HG03439 (cell line): Measurements from ENCODE around the gene DLG4.

Experiments used
- ATAC-seq: cut with Tn5 transposase; IDR thresholded peaks from one replicate; pipeline ENCODE4 v1.9.1; 2021; ENCODE audit warnings: mild to moderate bottlenecking, moderate library complexity; ENCODE audit not compliant: unreplicated experiment

DLG4 gene

DNA sequence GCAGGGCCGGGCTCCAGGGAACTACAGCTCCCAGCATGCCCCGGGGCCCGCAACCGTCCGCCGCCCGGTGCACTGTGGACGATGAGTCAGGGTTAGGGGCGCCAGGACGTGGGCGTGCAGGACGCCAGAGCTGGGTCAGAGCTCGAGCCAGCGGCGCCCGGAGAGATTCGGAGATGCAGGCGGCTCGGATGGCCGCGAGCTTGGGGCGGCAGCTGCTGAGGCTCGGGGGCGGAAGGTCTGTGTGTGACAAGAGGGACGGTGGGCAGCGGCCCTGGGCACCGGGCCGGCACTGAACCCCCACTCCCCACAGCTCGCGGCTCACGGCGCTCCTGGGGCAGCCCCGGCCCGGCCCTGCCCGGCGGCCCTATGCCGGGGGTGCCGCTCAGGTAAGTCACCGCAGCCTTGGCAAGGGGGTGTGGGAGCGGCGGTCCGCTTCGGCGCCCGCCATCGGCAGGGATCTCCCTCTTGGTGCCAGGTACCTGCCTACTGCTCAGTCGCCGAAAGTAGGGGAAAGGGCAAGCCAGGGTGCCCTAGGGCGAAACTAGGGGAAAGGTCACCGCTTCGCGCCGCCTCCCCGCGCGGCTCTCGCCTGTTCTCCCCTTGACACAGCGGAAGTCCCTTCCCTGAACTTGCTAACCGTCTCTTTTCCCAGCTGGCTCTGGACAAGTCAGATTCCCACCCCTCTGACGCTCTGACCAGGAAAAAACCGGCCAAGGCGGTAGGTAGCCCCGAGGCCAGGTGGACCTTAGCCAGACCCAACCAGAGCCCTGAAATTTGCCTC is at the start of gene DLG4, which contains the start of gene ACADVL:
DLG4 (minus strand) TSS at position 25 of the 781 bp plus-strand sequence.
ACADVL (plus strand) TSS at position 127 of the 781 bp plus-strand sequence; CDS start at position 174, 47 bp downstream.
- peak; percentile 58 for ATAC-seq

DNA sequence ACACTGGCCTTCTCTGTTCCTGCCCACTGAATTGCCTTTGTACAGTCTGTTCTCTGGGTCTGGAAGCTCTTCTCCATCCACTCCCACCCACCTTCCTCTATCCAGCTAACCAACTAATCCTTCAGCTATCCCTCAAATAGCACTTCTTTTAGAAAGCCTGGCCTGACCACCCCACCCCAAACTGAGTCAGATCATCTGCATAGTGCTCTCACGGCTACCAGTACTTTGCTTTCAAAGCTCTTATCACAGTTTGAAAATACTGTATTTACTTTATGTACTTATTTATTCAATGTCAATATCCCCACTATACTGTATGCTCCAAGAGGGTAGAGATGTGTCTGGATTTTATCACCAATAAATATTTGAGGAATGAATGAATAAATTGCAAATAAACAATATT is 47.1 kb upstream of the DLG4 start:
- no peak for ATAC-seq

- no peak for ATAC-seq
Observed at GRCh38 chr17:7263801-7264078, 44.1 kb upstream of the DLG4 start.

GRCh38 chr17:7262935-7263800 is 43.5 kb upstream of the DLG4 start:
- no peak for ATAC-seq

DNA sequence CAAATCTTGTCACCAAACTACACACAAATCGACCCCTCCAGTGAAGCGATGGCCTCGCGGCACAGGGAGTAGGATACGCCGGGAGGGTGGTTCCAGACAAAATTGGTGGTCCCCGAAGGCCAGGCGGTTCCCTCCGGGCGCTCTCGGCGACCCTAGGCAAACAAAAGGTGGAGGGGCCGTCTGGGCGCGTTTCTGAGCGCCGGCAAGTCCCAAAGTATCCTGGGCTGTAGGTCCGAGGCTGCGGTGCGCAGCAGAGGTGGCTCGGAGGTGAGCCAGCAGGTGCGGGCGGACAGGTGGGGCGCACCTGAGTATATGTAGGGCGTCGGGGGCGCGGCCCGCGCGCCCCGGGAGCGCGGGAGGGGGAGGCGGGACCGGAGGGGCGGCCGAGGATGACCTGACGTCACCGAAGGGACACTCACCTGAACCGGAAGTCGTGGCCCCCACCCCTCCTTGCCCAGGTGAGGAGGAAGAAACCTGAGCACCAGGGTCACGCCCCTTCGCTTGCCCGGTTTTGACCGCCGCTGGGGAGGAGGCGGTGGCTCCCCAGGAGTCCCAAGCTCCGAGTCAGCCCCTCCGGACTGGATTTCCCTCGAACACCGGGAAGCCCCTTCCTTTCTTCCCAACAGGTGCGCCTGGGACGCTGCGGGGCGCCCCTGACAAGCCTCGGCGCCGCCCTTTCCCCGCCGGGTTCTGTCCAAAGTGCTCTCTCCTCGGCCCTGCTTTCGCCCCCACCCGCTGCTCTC is 42.7 kb upstream of the DLG4 start, which contains the start of gene CLDN7:
CLDN7 (minus strand) TSS at position 287 of the 743 bp plus-strand sequence. CDS start 435 bp downstream, outside the sequence.
- ATAC-seq: no peak

- ATAC-seq: no peak
Observed at GRCh38 chr17:7261379-7262191, 41.9 kb upstream of the DLG4 start.

- ATAC-seq: no peak
Observed at GRCh38 chr17:7260651-7261378, 41.2 kb upstream of the DLG4 start.

DNA sequence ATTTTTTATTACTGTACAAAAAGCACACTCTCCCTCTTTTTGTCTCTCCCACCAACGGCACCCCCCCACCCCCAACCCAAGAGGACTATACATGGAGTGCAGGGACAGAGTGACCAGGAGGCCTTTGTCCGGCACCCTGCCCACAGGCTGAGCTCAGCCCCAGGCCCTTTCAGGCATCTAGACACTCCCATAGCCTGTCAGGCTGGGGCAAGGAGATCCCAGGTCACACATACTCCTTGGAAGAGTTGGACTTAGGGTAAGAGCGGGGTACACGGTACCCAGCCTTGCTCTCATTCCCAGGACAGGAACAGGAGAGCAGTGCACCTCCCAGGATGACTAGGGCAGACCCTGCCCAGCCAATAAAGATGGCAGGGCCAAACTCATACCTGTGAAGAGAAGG is 40.5 kb upstream of the DLG4 start:
- ATAC-seq: no peak

GRCh38 chr17:7259555-7259889 is 39.9 kb upstream of the DLG4 start:
- no peak for ATAC-seq

- no peak for ATAC-seq
Observed at GRCh38 chr17:7258731-7259554, 39.3 kb upstream of the DLG4 start.

DNA sequence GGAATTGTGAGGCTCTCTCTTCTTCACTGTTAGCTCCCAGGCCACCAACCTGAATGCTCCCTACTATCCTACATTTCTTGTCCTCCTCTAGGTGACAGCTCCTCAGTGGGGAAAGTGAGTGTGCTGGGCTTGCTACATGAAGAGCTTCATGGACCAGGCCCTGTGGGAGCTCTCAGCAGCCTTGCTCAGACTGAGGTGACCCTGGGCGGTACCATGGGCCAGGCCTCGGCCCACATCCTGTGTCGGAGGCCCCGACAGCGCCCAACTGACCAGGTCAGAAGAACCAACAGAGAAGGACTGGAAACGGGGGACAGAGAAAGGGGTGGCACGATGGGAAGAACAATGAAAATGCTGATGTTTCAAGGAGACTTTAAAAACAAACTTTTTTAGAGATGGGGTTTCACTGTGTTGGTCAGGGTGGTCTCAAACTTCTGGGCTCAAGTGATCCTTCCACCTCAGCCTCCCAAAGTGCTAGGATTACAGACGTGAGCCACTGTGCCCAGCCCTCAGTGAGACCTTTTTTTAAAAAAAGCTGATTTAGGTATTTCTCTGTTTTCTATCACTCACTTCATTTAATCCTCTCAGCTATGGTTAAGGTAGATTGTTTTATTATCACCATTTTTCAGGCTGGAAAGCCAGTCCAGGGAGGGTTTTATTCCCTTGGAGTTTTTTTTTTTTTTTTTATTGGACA is 37.3 kb upstream of the DLG4 start:
- no peak for ATAC-seq

- no peak for ATAC-seq
Observed at GRCh38 chr17:7254511-7254910, 34.9 kb upstream of the DLG4 start.

- ATAC-seq: no peak
Observed at GRCh38 chr17:7253082-7253481, 33.4 kb upstream of the DLG4 start.

- peak; percentile 52 for ATAC-seq
Observed at GRCh38 chr17:7252176-7253043, 32.8 kb upstream of the DLG4 start, which contains the start of gene ELP5. ELP5 (plus strand) TSS chr17:7252215; CDS start chr17:7252551, 336 bp downstream.

GRCh38 chr17:7251661-7252175 is 32.1 kb upstream of the DLG4 start, which contains the start of gene CTDNEP1:
CTDNEP1 (minus strand) TSS chr17:7251734; CDS start chr17:7251296, 438 bp downstream.
- peak; percentile 81 for ATAC-seq

DNA sequence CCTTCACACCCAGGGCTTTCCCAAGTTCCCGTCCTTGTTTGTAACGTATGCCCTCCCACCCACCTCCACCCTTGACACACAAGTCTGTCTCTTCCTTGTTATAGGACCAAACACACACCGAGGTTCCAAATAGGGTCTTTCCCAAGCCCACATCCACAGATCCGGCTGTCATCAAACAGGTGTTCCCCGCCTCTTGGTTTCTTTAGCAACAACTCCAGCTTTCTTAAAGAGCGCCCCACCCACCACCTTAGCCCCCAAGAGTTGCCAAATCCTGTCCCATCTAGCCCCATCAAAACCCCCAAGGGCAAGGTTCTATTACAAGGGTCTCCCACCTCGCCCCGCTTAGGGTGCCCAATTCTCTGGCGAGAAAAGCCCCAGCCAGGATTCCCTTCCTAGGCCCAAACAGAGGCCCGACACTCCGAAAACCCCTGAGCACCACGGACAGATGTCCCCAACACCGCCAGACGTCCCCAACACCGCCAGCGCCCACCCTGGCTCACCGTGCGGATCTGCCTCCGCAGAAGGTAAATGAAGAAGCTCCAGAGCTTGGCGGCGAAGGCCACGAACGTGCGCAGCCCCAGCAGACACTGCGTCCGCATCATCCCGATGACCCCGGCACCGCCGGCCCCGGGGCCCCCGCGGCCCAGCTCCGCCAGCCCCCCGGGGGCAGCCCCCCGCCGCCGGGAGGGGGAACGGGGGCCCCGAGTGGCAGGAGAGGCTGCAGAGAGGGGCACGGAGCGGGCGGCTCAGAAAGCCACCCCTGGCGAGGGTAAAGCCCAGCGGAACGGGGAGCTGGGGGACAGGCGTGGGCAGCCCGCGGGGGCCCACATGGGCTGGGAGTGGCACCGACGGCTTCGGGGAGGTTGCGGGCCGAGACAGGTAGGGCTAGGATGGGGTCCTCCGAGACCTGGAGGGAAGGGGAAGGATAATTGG is 31.3 kb upstream of the DLG4 start:
- peak; percentile 10 for ATAC-seq
